ENCODE data around the gene ENTPD1.
"Not testable (repeated sequence)": the region's sequence is repeated elsewhere in the genome, so short reads cannot be mapped to it uniquely, and the experiment has no call there.

The ENTPD1 gene, protein sequence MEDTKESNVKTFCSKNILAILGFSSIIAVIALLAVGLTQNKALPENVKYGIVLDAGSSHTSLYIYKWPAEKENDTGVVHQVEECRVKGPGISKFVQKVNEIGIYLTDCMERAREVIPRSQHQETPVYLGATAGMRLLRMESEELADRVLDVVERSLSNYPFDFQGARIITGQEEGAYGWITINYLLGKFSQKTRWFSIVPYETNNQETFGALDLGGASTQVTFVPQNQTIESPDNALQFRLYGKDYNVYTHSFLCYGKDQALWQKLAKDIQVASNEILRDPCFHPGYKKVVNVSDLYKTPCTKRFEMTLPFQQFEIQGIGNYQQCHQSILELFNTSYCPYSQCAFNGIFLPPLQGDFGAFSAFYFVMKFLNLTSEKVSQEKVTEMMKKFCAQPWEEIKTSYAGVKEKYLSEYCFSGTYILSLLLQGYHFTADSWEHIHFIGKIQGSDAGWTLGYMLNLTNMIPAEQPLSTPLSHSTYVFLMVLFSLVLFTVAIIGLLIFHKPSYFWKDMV

GRCh38 chr10:95756041-95756761 is at the start of gene ENTPD1:
TSS of gene ENTPD1 (plus strand) at chr10:95756163. CDS start at chr10:95756240, 77 bp downstream.
- DNase-seq: no peak

DNA sequence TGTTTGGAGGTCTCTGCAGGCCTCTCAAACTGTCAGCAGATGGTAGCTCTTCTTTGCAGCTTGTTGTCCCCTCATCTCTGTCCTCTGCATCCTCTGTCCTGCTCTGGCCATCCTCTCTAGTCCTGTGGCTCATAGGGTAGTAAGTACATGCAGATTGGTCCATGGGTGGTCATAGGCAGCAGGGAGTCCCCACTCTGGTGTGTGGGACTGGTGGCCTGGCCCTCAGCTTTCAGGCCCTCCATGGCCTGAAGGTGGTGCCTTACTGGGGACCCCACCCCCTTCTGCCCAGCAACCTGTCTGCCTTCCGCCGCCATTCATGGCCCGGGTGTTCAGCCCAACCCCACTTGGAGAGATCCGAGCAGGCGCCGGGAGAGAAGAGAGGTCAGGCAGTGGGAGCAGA is 49.4 kb upstream of the ENTPD1 start:
- no peak for DNase-seq

DNA sequence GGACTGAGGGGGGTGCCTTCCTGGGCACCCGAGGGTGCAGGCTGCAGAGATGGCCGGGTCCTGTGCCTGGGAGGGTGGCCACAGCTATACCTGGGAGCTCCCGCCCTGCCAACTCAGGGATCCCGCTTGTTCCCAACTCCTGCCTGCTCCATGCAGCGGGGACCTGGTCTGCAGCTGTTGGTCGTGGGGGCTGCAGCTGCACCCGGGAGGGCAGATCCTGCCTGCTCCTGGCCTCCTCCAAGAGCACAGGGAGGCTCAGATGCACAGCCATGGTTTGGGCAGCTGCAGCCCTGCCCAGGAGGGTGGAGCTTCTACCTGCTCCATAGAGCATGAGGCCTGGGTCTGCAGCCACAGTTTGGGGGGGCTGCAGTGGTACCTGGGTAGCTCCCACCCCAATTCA is 49.0 kb upstream of the ENTPD1 start:
- no peak for DNase-seq

- DNase-seq: no peak
These were observed 44.5 kb upstream of the ENTPD1 start for GRCh38 chr10:95711492-95711891.

DNA sequence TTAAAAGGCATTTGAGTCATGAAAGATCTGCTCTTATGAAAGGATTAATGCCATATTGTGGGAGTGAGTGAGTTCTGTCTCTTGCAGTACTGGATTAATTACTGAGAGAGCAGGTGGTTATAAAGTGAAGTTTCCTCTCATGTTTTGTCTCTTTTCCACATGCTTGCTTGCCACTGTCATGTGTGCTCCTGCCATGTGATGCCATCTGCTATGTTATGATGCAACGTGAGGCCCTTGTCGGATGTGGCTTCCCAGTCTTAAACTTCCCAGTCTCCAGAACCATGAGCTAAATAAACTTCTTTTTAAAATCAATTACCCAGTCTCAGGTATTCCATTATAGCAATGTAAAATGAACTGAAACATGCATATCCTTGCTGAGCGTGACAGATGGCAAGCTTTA is 39.5 kb upstream of the ENTPD1 start:
- DNase-seq: no peak

DNA sequence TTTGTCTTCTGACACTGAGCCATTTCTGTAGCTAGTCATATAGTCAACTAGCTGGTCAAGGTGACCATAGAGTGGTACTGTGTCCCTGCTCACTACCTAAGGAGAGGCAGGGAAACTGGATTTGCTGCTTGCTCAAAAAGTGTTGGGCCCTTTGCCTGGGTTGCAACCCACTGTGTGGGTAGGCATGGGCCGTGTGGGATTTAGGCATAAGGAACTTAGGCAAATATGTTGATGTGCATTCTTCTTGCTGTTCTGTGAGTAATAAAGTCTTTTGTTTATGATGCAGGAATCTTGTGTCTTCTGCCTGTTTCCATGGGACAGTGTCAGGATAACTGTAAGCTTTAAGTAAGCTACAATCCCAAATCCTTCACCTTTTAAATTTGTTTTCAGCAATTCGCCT is 39.1 kb upstream of the ENTPD1 start:
- DNase-seq: no peak

DNA sequence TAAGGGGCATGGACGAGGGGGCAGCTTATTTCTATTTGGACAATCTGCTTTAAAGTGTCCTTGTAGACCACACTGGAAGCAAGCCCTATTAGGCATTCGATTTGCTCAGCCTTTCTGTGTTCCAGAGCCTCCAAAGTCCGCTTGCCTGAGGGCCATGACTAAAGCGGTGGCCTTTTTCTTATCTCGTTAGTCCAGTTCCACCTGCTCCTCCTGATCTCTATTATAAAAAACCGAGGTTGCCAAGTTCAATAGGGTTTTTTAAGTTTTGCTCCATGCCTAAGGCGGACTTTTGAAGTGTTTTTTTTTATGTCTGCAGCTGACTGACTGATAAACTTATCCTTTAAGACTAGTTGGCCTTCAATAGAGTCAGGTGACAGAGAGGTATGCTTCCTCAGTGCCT is 35.2 kb upstream of the ENTPD1 start:
- not testable (repeated sequence) for DNase-seq

DNA sequence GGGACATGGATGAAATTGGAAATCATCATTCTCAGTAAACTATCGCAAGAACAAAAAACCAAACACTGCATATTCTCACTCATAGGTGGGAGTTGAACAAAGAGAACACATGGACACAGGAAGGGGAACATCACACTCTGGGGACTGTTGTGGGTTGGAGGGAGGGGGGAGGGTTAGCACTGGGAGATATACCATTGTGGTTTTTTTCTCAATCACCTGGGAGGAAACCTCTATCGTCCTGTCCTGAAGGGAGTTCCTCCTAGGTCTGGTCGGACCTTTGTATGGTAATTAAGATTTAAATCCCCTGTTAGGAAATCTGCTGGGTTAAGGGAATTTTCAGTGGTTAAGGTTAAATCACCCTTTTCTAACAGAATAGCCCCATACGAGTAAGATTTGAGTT is 33.5 kb upstream of the ENTPD1 start:
- DNase-seq: not testable (repeated sequence)

DNA sequence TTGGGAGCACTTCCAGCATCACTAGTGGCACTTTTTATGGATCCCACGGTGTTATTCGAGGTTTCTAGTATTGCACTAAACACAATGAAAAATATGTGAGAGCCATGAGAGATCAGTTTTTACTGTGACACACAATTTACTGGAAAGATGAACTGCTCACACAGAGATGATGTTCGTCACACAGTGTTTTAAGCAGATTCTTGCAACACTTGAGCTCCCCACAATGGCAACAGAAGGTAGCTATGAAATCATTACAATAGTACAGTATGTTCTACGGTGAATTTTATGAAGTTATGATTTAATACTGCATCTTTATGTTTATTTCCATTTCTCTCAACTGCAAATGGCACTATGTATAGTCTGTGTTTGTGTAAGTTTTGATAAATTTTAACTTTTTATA is 27.4 kb upstream of the ENTPD1 start:
- no peak for DNase-seq

DNA sequence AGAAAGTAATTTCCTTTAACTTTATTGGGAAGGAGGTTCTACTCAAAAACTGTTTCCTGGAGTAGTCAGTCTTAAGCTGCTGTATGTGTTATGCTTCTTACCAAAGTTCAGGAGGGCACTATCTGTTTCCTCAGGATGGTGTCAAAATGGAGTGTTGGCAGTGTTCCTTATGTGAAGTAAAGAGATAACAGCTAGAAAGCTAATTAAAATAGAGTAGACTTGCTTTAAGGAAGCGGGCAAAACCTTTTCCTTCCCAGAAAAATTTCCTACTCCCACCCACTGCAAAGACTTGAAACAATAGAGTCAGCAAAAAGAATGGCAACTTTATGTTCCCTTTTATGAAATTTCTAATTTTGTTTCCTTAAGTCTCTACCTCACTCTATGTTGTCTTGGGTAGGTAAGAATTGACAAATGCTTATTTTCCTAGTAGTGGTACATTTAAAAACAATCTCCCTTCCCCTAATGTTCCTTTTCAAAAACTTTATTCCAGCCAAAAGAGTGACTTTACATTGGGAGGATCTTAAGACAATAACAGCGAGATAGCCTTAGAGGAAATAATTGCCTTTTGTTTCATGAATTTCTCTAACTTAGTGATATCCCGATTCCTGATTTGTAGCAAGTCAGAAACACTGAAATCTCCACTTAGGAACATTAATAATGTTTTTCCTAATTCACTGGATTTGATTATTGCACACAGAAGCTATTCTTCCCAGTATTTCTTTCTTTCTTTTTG is 26.5 kb upstream of the ENTPD1 start:
- no peak for DNase-seq

DNA sequence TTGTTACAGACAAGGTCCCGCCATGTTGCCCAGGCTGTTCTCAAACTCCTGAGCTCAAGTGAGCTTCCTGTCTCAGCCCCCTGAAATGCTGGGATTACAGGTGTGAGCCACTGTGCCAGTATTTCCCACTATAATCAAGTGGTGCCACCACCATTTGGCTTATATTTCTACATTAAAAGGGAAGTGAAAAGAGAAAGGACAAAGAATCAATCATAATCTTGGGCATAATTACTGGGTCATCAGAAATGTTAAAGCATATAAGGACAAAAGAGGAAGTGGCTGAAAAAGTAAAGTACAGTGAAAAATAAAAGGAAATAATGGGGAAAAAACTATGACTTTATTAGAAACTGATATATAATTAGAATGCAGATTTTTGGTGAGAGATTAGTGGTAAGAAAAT is 25.7 kb upstream of the ENTPD1 start:
- no peak for DNase-seq

DNA sequence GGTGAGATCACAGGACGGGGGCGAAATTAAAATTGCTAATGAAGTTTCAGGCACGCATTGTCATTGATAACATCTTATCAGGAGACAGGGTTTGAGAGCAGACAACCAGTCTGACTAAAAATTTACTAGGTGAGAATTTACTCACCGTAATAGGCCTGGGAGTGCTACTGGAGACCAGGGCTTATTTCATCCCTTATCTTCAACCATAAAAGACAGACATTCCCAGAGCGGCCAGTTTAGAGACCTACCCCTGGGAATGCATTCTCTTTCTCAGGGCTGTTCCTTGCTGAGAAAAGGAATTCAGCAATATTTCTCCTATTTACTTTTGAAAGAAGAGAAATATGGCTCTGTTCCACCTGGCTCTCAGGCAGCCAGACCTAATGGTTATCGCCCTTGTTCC is 23.1 kb upstream of the ENTPD1 start:
- not testable (repeated sequence) for DNase-seq

- DNase-seq: no peak
These were observed 16.9 kb upstream of the ENTPD1 start for GRCh38 chr10:95739056-95739455.

DNA sequence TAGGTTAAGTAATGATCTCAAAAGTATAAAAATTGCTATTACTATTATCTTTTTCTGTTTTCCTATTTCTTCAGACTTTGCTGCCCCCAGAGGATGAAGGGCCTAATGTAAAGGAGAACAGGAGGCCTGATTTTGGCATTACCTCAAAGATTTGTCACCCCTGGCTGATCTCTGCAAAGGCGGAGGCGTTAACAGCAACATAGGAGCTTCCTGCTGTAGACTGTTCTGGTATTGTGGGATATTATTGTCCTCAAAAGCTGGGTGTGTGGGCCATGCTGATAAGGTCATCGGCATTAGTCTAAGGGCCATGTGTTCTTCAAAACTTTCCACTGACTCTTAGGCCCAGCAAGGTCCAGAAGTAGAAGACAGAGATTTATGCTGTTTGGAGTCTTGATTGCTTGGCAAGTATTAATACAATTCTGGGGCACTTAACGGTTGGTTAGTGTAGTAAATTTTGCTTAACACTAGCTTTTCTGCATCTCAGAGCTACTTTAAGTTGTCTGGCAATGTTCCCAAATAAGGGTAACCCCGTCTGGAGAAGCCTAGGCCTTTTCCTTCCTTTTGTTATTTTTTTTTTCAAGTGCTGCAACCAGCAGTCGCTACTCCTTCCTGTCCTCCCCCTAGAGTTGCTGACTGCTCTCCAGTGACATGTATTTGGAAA is 14.0 kb upstream of the ENTPD1 start:
- DNase-seq: no peak

- no peak for DNase-seq
These were observed 13.5 kb upstream of the ENTPD1 start for GRCh38 chr10:95742485-95742884.

GRCh38 chr10:95742962-95743535 is 12.9 kb upstream of the ENTPD1 start:
- DNase-seq: no peak

- no peak for DNase-seq
These were observed 10.5 kb upstream of the ENTPD1 start for GRCh38 chr10:95745501-95745900.

DNA sequence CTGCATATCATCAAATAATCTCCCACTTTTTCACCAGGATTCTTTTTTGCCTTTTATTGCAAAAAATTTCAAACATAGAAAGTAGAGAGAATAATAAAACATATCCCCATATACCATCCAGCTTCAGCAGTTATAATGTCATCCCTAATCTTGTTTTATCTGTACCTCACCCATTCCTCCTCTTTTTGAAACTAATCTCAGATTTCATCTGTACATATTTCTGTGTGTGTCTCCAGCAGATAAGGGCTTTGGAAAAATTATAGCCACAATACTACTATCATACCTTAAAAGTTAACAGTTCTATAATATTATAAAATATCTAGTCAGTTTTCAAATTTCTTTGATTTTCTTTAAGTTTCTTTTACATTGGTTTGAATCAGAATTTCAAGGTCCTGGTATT is 7.6 kb upstream of the ENTPD1 start:
- DNase-seq: no peak

DNA sequence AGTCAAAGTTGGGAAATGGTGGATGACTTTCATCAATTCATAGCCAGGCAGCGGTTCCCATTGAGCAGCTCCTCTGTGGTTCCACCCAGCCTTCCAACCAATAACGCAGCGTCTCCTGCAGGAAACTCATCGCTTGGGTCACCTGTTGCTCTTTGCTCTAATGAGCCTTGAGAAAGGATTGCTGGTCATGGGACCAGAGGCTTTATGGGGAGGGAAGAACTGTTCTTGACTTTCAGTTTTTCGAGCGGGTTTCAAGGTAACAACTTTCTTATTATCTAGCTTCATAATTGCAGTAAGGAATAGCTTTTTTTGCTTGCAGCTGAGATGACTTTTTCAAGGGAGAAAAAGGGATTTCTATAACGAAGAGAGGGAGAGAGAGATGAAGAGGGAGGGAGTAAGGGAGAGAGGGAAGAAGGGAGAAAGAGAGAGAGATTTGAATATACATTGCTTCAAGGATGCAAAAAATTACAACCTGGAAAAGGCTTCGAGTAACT is 405 bp upstream of the ENTPD1 start:
- DNase-seq: no peak

GRCh38 chr10:95756809-95757684 is 1.1 kb downstream of the ENTPD1 start:
- no peak for DNase-seq

DNA sequence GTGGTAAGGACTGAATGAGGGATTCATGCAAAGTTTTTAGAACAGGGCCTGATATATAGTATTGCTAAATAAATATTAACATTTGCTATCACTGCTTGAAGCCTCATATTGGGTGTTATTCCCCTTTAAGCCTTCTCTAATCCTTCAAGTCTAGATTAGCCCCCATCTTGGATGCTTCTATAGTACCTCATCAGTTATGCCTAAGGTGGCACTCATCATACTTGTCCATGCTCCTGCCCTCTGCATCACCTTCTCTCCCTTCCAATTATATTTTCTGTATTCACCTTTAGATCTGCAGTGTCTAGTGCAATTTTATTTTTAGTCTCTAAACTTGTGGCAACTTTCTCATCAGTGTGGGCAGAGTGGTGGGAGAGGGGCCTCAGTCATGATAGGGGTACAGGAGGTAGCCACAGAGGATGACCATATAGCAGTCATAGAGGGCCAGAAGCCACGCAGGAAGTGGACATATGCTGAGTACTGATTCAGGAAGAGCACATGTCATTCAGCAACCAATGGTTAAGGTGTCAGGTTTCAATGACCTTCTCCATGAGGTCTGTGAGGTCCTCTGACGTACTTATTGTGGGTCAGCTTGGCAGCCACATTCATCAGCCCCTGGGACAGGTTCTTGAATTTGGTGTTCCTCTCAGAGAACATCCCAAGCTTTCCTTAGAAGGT is 2.5 kb downstream of the ENTPD1 start:
- no peak for DNase-seq

All from bone marrow (tissue), 2 donors.